ENCODE results near the gene SELENOS.
"Not testable (repeated sequence)": the region's sequence is repeated elsewhere in the genome, so short reads cannot be mapped to it uniquely, and the experiment has no call there.

SELENOS gene

DNA sequence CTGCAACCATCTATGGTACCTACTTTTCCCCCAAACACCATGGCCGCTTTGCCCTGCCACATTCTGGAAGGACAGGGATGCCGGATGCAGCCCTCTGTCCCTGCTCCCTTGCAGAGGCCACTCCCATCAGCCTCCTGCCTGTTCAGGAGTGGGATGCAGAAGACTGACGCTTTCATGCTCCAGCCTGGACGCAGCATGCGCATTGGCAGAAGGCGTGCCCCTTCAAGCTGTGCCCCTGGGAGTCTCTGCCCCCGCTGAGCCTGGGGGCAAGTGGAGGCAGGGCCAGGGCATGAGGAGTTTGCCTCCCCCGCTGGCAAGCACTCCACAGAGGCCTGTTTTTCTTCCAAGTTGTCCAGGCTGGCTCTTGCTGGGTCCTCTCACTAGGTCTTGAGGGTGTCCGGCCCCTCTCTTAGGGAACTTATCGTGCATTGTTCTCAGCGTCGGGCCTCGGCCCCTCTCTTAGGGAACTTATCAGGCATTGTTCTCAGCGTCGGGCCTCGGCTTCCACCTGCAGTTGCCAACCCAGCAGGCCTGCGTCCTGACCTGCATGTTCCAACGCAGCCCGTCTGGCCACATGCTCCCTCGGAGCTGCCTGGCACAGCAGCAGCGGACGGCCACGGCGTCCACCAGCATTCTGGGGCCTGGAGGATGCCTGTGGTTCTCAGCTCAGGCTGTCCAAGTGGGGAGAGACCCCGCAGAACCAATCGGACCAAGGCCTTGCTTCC, 32.3 kb upstream of the SELENOS start:
- FAIRE-seq: no peak

- FAIRE-seq: no peak
Observed at GRCh38 chr15:101308604-101309435, 31.5 kb upstream of the SELENOS start.

DNA sequence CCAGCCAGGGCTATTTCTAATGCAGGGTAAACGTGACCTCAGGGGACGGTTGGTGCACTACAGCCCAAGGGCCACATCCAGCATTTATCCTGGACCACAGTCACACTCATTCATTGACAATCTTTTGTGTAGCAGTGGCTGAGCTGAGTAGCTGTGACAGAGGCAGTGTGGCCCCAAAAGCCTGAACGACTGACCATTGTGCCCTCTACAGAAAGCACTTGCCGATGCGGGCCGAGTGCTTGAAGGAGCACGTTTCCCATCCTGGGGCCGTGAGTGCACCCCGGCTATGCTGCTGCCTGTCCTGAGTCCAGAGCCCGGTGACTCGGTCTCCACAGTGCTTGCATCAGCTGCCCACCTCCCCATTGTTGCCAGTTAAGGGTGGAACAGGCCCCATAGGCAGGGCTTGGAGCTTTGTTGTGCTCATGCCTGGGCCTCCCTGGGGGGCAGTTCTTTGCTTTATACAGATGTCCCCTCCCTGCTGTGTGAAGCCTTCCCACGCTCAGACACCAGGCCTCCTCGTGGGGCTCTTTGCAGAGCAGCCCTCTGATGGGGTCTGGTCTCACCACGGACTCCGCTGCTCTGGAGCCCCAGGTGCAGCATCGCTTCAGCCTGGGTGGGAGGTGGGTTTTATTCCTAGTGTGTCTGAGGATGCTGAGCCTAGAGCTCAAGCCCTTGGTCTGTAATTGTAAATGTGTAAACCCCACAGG, 30.8 kb upstream of the SELENOS start:
- no peak for FAIRE-seq

DNA sequence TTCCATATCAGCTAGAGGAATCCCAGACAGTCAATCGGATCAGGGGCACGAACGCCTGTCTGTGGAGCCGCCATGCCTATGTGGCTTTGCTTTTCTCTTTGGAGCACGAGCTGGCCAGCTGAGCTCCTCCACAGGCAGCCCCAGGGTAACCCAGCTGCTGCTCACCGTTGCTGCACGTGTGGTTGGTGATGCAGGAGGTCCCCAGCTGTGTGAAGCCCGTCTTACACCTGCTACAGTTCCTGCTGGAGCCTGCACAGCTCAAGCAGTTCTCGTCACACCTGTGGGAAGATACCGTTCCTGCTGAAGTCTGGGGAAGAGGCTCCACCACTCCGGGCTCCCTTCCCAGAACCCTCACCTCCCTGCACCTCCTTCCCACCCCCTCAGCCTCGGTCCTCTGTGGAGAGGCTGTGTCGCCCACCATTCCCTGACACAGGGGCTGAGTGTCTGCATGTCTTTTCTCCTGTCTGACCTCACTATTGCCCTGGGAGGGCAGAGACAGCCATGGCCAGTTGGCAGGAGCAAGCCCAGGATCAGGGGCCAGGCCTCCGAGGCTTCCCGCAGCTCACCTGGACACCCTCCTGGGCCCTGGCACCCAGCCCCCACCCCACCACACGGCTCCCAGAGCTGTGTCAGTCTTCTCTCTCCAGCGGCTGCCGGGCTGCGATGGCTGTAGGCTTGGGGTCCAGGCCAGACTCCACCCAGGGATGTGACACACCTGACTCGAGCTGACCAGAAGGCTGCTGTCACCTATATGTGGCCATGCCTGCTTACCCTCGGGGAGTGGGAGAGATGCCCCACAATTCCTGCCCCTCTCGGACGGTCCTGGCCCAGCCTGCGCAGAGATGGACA, 30.0 kb upstream of the SELENOS start:
- FAIRE-seq: no peak

DNA sequence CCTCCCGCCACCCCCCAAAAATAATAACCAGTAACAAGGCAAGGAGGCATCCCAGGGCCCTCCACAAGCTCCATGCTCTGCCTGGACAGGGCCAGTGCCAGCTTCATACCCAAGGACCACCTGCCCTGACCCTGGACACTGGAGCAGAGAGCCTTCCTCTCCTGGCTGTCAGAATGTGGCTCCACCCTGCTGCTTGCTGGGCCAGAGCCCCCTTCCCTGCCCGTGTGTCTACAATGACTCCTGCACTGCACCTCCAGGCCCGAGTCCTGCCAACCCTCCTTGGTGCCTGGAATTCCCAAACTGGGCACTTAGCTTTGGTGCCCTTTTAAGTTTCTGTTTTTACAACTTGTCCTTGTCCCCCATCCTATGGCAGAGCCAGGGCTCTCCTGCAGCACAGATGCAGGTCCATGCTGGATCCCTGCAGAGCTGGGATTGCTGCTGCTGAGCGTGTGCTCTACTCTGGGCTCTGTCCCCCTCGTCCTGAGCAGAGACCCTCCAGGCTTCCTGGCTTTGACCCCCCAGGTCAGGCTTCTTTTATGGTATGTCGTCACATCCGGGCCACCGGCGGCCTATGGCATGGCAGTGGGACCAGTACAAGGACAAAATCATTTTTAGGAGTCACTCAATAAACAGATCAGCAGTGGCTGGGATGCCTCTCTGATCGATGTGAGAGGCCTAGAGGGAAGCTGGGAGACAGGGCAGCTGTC, 29.2 kb upstream of the SELENOS start:
- no peak for FAIRE-seq

- FAIRE-seq: no peak
Observed at GRCh38 chr15:101305820-101306255, 28.6 kb upstream of the SELENOS start.

GRCh38 chr15:101303408-101303807, 26.1 kb upstream of the SELENOS start:
- FAIRE-seq: no peak

DNA sequence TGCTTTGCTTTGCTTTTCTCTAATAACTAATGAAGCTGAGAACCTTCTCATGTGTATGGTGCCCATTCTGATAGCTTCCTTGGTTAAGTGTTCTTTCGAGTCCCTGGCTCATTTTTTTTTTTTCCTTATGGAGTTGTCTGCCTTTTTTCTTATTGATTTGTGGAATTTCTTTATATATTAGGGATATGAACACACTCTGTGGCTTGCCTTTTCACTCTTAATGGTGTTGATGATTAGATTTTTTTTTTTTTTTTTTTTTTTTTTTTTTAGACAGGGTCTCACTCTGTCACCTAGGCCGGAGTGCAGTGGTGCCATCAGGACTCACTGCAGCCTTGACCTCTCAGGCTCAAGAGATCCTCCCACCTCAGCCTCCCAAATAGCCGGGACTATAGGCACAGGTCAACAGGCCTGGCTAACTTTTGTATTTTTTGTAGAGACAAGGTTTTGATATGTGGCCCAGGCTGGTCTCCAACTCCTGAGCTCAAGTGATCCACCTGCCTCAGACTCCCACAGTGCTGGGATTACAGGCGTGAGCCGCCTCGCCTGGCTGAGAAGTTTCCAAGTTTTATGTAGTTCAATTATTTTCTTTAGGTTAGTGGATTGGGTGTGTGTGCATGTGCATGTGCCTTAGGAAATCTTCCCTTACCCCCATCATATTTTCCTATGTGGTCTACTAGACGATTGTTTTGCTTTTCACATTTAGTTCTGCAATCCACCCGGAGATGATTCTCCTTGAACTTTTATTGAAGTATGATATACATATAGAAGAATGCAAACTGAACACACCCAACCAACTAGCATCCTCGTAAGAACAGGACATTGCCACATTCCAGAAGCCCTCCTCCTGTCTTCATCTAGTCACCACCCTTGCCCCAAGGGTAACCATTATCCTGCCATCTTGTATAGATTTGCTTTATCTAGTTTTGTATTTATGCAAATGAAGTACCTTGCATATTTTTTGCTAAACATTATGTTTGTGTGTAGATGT, 19.4 kb upstream of the SELENOS start:
- FAIRE-seq: no peak

DNA sequence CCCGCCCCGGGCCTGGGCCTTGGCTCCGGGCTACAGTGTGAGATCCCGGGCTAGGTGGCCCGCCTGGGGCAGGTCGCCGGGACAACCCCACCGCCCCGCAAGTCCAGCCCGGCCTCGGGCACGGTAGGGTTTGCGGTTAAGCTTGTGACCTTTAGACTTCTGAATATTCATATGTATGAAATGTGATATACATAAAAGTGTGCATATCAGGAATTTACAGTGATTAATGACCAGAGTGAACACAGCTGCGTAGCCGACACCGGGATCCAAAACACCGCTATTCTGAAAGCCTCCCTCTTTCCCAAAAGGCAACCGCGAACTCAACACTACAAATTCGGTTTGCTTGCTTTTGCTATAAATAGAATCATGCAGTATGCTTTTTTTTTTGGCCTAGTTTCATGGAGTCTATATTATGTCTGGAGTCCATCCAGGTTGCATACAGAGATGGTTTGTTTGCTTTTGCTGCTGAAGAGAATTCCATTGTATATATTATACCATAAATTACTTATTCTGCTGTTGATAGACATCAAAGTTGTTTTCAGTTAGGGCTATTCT, 18.4 kb upstream of the SELENOS start:
- no peak for FAIRE-seq

GRCh38 chr15:101294731-101295606, 17.7 kb upstream of the SELENOS start, which contains the start of gene SNRPA1:
Gene SNRPA1 (minus strand): TSS chr15:101295248. CDS start chr15:101295178, 70 bp downstream.
- no peak for FAIRE-seq

DNA sequence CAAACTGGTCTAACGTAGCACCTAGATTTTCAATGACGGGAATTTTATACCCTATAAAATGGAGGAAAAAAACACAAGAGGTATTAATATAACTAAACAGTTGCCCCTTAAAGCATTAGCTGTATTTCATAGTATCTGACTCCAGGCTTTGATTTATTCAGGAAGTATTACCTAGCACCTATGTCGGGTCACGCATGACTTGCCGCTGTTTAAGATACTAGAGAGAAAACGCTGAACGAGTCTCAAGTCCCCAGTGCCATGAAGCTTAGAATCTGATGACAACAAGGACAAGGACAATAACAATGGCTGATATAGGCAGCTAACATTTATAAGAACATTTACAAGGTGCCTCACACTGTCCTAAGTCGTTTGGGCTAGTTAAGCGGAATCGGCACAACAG, 15.8 kb upstream of the SELENOS start:
- no peak for FAIRE-seq

- no peak for FAIRE-seq
Observed at GRCh38 chr15:101288905-101289513, 11.7 kb upstream of the SELENOS start.

DNA sequence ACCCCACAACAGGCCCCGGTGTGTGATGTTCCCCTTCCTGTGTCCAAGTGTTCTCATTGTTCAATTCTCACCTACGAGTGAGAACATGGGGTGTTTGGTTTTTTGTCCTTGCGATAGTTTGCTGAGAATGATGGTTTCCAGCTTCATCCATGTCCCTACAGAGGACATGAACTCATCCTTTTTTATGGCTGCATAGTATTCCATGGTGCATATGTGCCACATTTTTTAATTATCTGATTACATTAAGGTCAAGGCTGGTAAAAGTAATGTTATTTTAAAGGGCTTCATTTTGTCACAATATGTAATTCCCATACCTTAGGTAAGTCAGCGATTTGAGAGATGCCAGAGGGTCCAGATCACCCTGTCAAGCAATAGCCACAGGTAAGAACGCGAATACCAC, 10.1 kb upstream of the SELENOS start:
- FAIRE-seq: not testable (repeated sequence)

- FAIRE-seq: no peak
Observed at GRCh38 chr15:101286471-101287114, 9.3 kb upstream of the SELENOS start.

- FAIRE-seq: no peak
Observed at GRCh38 chr15:101283931-101284330, 6.6 kb upstream of the SELENOS start.

- no peak for FAIRE-seq
Observed at GRCh38 chr15:101280007-101280406, 2.7 kb upstream of the SELENOS start.

DNA sequence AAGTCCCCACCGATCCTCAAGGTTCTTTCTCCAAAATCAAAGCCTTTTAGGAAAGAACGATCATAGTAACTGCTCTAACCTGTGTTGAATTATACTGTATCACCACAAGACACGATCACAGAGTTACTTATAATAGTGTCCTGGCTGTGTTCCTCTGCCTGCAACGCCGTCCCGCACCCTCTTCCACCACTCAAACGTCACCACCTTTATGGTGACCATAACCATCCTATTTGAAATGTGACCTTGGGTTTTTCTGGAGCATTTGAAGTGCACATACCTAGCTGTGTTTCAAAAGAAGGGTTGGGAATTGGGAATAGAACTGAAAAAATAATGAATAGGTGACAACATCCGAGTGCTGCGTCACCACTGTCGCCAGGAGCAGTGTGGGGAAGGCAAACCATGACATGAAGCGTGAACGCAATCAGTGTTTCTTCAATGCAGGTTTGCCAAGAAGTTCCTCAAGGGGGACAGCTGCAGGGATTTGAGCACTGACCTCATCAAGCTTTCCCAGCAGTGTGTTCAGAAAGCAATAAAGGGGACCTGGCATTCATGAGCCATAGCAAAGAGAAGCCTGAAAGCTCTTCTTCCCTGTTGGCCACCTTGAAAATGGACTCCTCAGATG, 769 bp upstream of the SELENOS start:
- no peak for FAIRE-seq

All from endometrium (tissue), 2 donors.